GM12865 (cell line): Measurements from ENCODE around the gene SLC17A9.

ENCODE experiments used
- DNase-seq: peaks from one replicate; pipeline ENCODE4 v3.0.0; 2010; ENCODE audit warnings: low read depth
- H3K4me3 ChIP-seq: 2 replicates; pipeline ENCODE4 v1.5.1; 2011; ENCODE audit warnings: mild to moderate bottlenecking, low read depth, low read length, control low read depth
- TF ChIP-seq, protein P1 (sequence below): IDR thresholded peaks from 2 replicates; pipeline ENCODE4 v1.5.1; 2011; ENCODE audit warnings: low read length, control low read depth, low read depth, inconsistent platforms; ENCODE audit not compliant: insufficient read depth; ENCODE audit errors: missing control alignments

Gene SLC17A9

DNA sequence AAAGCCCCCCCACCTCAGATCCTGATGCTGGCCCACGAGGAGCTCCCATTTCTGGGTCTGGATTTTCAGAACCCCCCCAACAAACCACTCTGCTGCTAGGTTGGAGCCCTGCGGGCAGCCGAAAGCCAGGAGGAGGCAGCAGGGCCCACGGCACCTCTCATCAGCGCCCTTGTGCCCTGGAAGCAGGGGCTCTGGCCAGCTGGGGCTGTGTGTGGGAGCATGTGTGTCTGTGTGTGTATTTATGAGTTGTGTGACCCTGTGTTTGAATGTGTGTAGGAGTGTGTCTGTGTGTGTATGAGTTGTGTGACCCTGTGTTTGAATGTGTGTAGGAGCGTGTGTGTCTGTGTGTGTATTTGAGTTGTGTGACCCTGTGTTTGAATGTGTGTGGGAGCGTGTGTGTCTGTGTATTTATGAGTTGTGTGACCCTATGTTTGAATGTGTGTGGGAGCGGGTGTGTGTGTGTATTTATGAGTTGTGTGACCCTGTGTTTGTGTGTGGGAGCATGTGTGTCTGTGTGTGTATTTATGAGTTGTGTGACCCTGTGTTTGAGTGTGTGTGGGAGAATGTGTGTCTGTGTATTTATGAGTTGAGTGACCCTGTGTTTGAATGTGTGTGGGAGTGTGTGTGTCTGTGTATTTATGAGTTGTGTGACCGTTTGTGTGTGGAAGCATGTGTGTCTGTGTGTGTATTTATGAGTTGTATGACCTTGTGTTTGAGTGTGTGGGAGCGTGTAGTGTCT is 18.9 kb downstream of the SLC17A9 start:
- H3K4me3 ChIP-seq: no peak overlapping the region
- TF ChIP-seq, protein P1, sequence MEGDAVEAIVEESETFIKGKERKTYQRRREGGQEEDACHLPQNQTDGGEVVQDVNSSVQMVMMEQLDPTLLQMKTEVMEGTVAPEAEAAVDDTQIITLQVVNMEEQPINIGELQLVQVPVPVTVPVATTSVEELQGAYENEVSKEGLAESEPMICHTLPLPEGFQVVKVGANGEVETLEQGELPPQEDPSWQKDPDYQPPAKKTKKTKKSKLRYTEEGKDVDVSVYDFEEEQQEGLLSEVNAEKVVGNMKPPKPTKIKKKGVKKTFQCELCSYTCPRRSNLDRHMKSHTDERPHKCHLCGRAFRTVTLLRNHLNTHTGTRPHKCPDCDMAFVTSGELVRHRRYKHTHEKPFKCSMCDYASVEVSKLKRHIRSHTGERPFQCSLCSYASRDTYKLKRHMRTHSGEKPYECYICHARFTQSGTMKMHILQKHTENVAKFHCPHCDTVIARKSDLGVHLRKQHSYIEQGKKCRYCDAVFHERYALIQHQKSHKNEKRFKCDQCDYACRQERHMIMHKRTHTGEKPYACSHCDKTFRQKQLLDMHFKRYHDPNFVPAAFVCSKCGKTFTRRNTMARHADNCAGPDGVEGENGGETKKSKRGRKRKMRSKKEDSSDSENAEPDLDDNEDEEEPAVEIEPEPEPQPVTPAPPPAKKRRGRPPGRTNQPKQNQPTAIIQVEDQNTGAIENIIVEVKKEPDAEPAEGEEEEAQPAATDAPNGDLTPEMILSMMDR: no peak
- no peak for DNase-seq

- peak; percentile 90 for DNase-seq
- TF ChIP-seq, protein P1: peak; percentile 97
- no peak overlapping the region for H3K4me3 ChIP-seq
Measured at GRCh38 chr20:62971950-62972844, 19.7 kb downstream of the SLC17A9 start.

- TF ChIP-seq, protein P1: no peak
- DNase-seq: no peak
- no peak overlapping the region for H3K4me3 ChIP-seq
Measured at GRCh38 chr20:62972845-62973745, 20.6 kb downstream of the SLC17A9 start.

- DNase-seq: no peak
- H3K4me3 ChIP-seq: no peak overlapping the region
- TF ChIP-seq, protein P1: no peak
Measured at GRCh38 chr20:62975251-62975760, 22.8 kb downstream of the SLC17A9 start.

- TF ChIP-seq, protein P1: no peak
- no peak overlapping the region for H3K4me3 ChIP-seq
- DNase-seq: no peak
Measured at GRCh38 chr20:62975812-62976508, 23.5 kb downstream of the SLC17A9 start.

- H3K4me3 ChIP-seq: no peak overlapping the region
- TF ChIP-seq, protein P1: no peak
Measured at GRCh38 chr20:62976886-62977285, 24.4 kb downstream of the SLC17A9 start.

More at GRCh38 chr20:62976886-62977285, 24.4 kb downstream of the SLC17A9 start:
- no peak for DNase-seq
